IPS-18a (cell line): ENCODE measurements around the gene PLAC8L1.
"Not testable (repeated sequence)": the region's sequence is repeated elsewhere in the genome, so short reads cannot be mapped to it uniquely, and the experiment has no call there.

ENCODE experiments used
- H3K27ac ChIP-seq: one replicate; pipeline ENCODE4 v1.5.1; 2013; ENCODE audit warnings: low read length
- H3K27me3 ChIP-seq: one replicate; pipeline ENCODE4 v1.6.1; 2013; ENCODE audit warnings: mild to moderate bottlenecking, low read length; ENCODE audit not compliant: control insufficient read depth, insufficient read depth
- H3K36me3 ChIP-seq: one replicate; pipeline ENCODE4 v1.6.1; 2013; ENCODE audit warnings: low read depth, low read length; ENCODE audit not compliant: control insufficient read depth
- H3K4me1 ChIP-seq: one replicate; pipeline ENCODE4 v1.6.1; 2013; ENCODE audit warnings: low read depth, low read length; ENCODE audit not compliant: control insufficient read depth
- H3K4me3 ChIP-seq: one replicate; pipeline ENCODE4 v1.5.1; 2013; ENCODE audit warnings: low read length
- H3K9ac ChIP-seq: one replicate; pipeline ENCODE4 v1.6.1; 2013; ENCODE audit warnings: mild to moderate bottlenecking, low read length, moderate library complexity
- H3K9me3 ChIP-seq: one replicate; pipeline ENCODE4 v1.6.1; 2013; ENCODE audit warnings: low read depth, low read length; ENCODE audit not compliant: control insufficient read depth

Gene PLAC8L1

DNA sequence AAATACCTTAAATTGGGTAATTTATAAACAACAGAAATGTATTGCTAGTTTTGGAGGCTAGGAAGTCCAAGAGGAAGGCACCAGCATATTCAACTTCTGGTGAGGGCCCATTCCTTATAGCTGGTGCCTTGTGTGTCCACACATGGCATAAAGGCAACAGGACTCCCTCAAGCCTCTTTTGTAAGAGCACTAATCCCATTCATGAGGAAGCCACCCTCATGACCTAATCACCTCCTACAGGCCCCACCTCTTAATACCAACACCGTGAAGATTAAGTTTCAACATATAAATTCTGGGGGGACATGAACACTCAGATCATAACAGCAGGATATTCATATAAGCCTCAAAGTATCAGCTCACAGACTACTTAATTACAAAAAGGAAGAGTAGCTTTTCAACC lies 4.0 kb upstream of the PLAC8L1 start:
- H3K4me1 ChIP-seq, result no peaks in the 10 kb centered on the region
- no peak overlapping the region for H3K4me3 ChIP-seq
- H3K9me3 ChIP-seq, result no peaks in the 10 kb centered on the region
- no peaks in the 10 kb centered on the region for H3K27me3 ChIP-seq
- peaks cover 26% of the 10 kb centered on the region for H3K36me3 ChIP-seq
- H3K9ac ChIP-seq, result no peak overlapping the region
- H3K27ac ChIP-seq, result no peak overlapping the region

GRCh38 chr5:146108870-146109269 lies 3.5 kb upstream of the PLAC8L1 start:
- H3K4me3 ChIP-seq, result not testable (repeated sequence)

DNA sequence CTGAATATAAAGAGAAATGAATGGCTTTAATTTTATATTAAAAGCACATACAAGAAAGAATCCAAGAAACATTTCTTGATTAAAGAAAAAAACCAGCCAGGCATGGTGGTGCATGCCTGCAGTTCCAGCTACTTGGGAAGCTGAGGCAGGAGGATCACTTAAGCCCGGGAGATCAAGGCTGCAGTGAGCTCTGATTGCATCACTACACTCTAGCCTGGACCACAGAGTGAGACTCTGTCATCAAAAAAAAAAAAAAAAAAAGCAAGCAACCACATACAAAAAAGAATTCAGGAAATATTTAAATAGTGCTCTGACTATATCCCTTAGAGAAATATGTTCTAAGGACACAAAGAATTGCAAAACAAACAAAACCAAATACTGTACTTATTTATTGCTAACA lies 2.5 kb upstream of the PLAC8L1 start:
- H3K36me3 ChIP-seq, result peaks cover 11% of the 10 kb centered on the region
- no peaks in the 10 kb centered on the region for H3K27me3 ChIP-seq
- no peaks in the 10 kb centered on the region for H3K9me3 ChIP-seq
- no peak overlapping the region for H3K4me3 ChIP-seq
- no peaks in the 10 kb centered on the region for H3K4me1 ChIP-seq
- H3K27ac ChIP-seq, result no peak overlapping the region
- no peak overlapping the region for H3K9ac ChIP-seq

More at GRCh38 chr5:146108870-146109269, 3.5 kb upstream of the PLAC8L1 start:
- not testable (repeated sequence) for H3K4me1 ChIP-seq, H3K9ac ChIP-seq, H3K27me3 ChIP-seq, H3K27ac ChIP-seq, H3K9me3 ChIP-seq
- H3K36me3 ChIP-seq, result peaks cover 21% of the 10 kb centered on the region

DNA sequence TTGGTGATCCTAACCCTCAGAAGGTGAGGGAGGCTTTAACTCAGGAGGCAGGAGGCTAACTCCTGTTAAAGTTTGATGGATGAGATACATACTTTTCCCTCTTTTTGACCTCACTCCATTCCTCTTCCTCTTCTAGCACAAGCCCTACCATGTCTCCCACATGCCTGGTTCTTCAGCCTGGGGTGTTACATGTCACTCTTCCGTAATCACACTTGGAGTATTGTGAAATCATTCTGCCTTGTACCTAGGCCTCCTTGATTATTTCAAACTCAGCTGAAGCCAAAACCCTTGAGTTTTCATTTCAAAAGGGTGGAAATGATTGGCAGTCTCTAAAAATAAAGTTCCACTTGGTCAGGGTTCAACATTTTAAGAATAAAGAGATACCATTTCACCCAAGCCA lies 1.8 kb downstream of the PLAC8L1 start:
- Histone ChIP-seq H3K27me3 (no peaks in the 10 kb centered on the region), H3K27ac (no peak overlapping the region), H3K9me3 (no peaks in the 10 kb centered on the region), H3K4me1 (peaks cover 8% of the 10 kb centered on the region), H3K36me3 (no peaks in the 10 kb centered on the region), H3K9ac (no peak overlapping the region), H3K4me3 (no peak overlapping the region)

GRCh38 chr5:146101646-146102045 lies 3.7 kb downstream of the PLAC8L1 start:
- H3K36me3 ChIP-seq, result no peaks in the 10 kb centered on the region
- no peak overlapping the region for H3K4me3 ChIP-seq
- no peaks in the 10 kb centered on the region for H3K9me3 ChIP-seq
- H3K27me3 ChIP-seq, result no peaks in the 10 kb centered on the region
- no peak overlapping the region for H3K9ac ChIP-seq
- H3K4me1 ChIP-seq, result peaks cover 8% of the 10 kb centered on the region
- H3K27ac ChIP-seq, result no peak overlapping the region

DNA sequence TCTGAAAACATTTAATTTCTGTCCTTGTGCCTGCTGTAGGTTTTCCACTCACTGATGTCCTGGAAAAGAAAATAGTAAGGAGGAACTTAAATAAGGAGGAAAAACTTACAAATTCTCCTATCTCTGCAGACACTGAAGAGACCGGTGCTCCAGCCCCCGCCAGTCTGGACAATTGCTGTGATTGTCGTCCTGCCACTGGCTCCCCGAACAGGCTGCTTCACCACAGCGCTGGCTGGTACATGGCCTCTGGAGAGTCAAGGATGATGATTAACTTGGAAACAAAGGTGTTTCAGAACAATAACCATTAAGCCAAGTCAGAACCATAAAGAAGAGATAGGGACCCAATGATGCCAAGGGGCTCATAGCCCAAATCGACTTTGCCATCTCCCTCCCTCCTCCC lies 7.3 kb downstream of the PLAC8L1 start:
- H3K9ac ChIP-seq, result no peak overlapping the region
- H3K4me3 ChIP-seq, result no peak overlapping the region
- H3K4me1 ChIP-seq, result peaks cover 8% of the 10 kb centered on the region

DNA sequence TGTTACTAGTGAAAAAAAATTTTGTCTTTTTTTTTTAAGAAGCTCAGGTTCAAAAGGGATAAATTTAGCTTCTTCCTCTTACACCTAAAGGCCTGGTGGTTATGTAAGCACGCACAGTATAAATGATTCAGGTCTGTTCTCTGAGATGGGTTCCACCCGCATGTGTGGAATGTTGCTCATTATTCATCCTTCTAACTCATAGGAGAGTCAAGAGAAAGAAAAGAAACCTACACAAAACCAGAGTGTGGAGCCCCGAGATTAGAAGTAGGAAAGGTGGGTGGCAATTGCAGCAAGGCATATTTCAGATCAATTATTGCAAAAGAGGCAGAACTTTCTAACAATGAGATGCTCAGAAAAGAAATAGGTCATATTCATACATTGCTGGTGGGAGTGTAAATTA lies 13.5 kb downstream of the PLAC8L1 start:
- H3K27me3 ChIP-seq, result no peaks in the 10 kb centered on the region
- H3K36me3 ChIP-seq, result no peaks in the 10 kb centered on the region
- H3K9ac ChIP-seq, result no peak overlapping the region
- H3K9me3 ChIP-seq, result no peaks in the 10 kb centered on the region
- H3K27ac ChIP-seq, result no peak overlapping the region
- H3K4me1 ChIP-seq, result no peaks in the 10 kb centered on the region
- H3K4me3 ChIP-seq, result no peak overlapping the region

More for the DNA sequence above, 7.3 kb downstream of the PLAC8L1 start:
- Histone ChIP-seq H3K27me3 (no peaks in the 10 kb centered on the region), H3K9me3 (no peaks in the 10 kb centered on the region), H3K36me3 (no peaks in the 10 kb centered on the region), H3K27ac (no peak overlapping the region)

DNA sequence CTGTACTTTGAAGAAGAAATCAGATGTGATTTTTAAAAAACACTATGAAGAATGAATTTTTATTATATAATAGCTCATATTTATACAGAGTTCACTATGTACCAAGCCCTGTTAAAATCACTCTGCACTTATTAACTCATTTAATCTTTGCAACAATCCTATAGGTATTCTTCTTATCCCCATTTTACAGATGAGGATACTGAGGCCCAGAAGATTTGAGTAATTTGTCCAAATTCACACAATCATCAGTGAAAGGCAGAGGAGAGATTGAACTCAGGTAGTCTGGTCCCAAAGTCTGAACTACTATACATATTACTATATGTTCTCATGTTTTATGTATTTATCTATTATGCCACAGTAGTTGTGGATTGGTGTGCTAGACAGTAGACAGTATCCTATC lies 16.1 kb downstream of the PLAC8L1 start:
- Histone ChIP-seq H3K9ac (no peak overlapping the region), H3K4me3 (no peak overlapping the region), H3K4me1 (no peaks in the 10 kb centered on the region), H3K27me3 (no peaks in the 10 kb centered on the region), H3K36me3 (no peaks in the 10 kb centered on the region), H3K27ac (no peak overlapping the region), H3K9me3 (no peaks in the 10 kb centered on the region)

- H3K4me3 ChIP-seq, result no peak overlapping the region
- no peaks in the 10 kb centered on the region for H3K9me3 ChIP-seq
- no peaks in the 10 kb centered on the region for H3K36me3 ChIP-seq
- H3K9ac ChIP-seq, result no peak overlapping the region
- no peaks in the 10 kb centered on the region for H3K27me3 ChIP-seq
- no peaks in the 10 kb centered on the region for H3K4me1 ChIP-seq
- H3K27ac ChIP-seq, result no peak overlapping the region
These were observed 17.3 kb downstream of the PLAC8L1 start for GRCh38 chr5:146088098-146088497.

DNA sequence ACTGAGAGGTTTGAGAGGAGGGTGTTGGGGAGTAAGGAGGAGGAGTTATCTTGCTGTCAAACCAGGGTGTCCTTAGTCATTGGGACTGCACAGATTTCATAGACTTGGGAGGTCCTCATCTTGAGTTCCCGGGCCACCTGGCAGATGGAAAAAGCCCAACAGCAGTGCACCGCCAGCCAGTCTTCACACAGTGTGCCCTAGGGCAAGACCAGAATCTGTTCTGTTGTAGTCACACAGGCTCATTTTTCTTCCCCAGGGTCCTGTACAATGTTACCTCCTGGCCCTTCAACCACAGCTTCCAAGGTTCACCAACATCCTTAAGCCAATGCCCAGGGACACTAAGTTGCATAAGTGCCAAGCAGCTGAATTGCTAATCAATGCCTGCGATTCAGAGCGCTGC lies 21.0 kb downstream of the PLAC8L1 start:
- Histone ChIP-seq H3K36me3 (no peaks in the 10 kb centered on the region), H3K9ac (no peak overlapping the region), H3K9me3 (no peaks in the 10 kb centered on the region), H3K27me3 (no peaks in the 10 kb centered on the region), H3K4me3 (no peak overlapping the region), H3K27ac (no peak overlapping the region), H3K4me1 (peaks cover 4% of the 10 kb centered on the region)

GRCh38 chr5:146082798-146083197 lies 22.6 kb downstream of the PLAC8L1 start:
- H3K27ac ChIP-seq, result no peak overlapping the region
- no peaks in the 10 kb centered on the region for H3K9me3 ChIP-seq
- no peak overlapping the region for H3K9ac ChIP-seq
- H3K4me1 ChIP-seq, result peaks cover 20% of the 10 kb centered on the region
- H3K36me3 ChIP-seq, result no peaks in the 10 kb centered on the region
- H3K27me3 ChIP-seq, result no peaks in the 10 kb centered on the region
- no peak overlapping the region for H3K4me3 ChIP-seq

DNA sequence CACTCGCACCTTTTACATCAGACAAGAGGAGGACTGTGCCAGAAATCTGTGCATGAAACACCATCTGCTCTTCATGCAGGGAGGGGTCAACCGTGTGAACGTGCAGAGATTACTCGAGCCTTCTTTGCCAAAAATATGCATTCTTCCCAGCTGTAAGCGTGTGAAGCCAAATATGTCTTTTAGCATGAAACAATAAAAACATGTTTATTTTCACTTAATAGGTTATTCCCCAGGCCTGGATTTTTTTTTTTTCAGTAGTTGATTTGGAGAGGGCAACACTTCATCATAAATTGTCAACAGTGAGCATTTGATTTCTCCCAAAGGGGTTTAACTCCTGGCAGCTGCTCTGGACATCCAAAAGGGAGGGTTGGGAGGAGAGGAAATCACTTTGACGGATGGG lies 23.8 kb downstream of the PLAC8L1 start:
- no peaks in the 10 kb centered on the region for H3K9me3 ChIP-seq
- no peak overlapping the region for H3K27ac ChIP-seq
- peaks cover 26% of the 10 kb centered on the region for H3K4me1 ChIP-seq
- no peaks in the 10 kb centered on the region for H3K27me3 ChIP-seq
- H3K9ac ChIP-seq, result no peak overlapping the region
- no peaks in the 10 kb centered on the region for H3K36me3 ChIP-seq
- no peak overlapping the region for H3K4me3 ChIP-seq
